Adrenal gland (tissue), 12 donors: ENCODE measurements around the gene SYT7. TPM values are rescaled to one million over a fixed set of nuclear protein-coding genes. Genes with fewer than 3 reads are reported as not detected.

Source experiments
- DNase-seq, 7 donors: peaks; one replicate each; pipeline ENCODE4 v3.0.0-alpha.2; 2019 to 2020
- H3K27ac ChIP-seq, 5 donors: fragments of 200-600 bp; sonication (generic) in 4 of 5; 1 replicate in 3 of 5; 2 replicates in 2 of 5; pipeline versions ENCODE4 v1.5.1 to v1.8.0; 2016 to 2020; ENCODE audit warnings: mild to moderate bottlenecking in 1 of 5
- H3K27me3 ChIP-seq: fragments of 200-600 bp; 2 replicates; pipeline ENCODE4 v1.8.0; 2021
- H3K36me3 ChIP-seq, 2 donors: fragments of 200-600 bp; replicated peaks in 1 of 2; 1 replicate in 1 of 2; 2 replicates in 1 of 2; pipeline versions ENCODE4 v1.5.1 to v1.8.0; 2018 to 2022
- H3K4me1 ChIP-seq, 2 donors: fragments of 200-600 bp; replicated peaks in 1 of 2; 1 replicate in 1 of 2; 2 replicates in 1 of 2; pipeline versions ENCODE4 v1.5.1 to v1.8.0; 2018 to 2021
- H3K4me3 ChIP-seq, 4 donors: fragments of 200-600 bp; sonication (generic) in 3 of 4; one replicate each; pipeline ENCODE4 v1.5.1; 2016 to 2018
- H3K9me3 ChIP-seq, 3 donors: fragments of 200-600 bp; sonication (generic) in 1 of 3; replicated peaks in 1 of 3; 1 replicate in 2 of 3; 2 replicates in 1 of 3; pipeline versions ENCODE4 v1.5.1 to v1.8.0; 2016 to 2021
- POLR2A ChIP-seq, 2 donors: fragments of 450-650 bp; IDR thresholded peaks; one replicate each; pipeline ENCODE4 v1.6.1; 2017; ENCODE audit warnings: antibody characterized with exemption in 2 of 2, mild to moderate bottlenecking in 2 of 2, moderate library complexity in 1 of 2
- WGBS, 4 donors: extraction: QIAGEN DNeasy Blood & Tissue Kit in 2 of 4; methylation state at CpG; one replicate each; pipeline versions ENCODE4 v1.1.5 to v1.1.7; 2013 to 2017; 5-methylcytosine and 5-hydroxymethylcytosine counted together
- intact Hi-C, 2 donors: fragments of 100-400 bp; cut with DNase I; formaldehyde crosslinking; loops; one replicate each; pipeline versions ENCODE4 v1.14.1 to v1.15.0; 2022 to 2023
- polyA plus RNA-seq, 3 donors: library from polyadenylated mRNA; stranded (reverse); fragments of 200-250 nt in 2 of 3; fragments of 350-450 nt in 1 of 3; fragmentation: Illumina TruSeq in 1 of 3; extraction: RNeasy Lipid Tissue Mini Kit (QIAGEN cat#74804) in 1 of 3; gene quantifications; one replicate each; pipeline ENCODE4 v1.2.3, GENCODE V29; 2013 to 2014
- total RNA-seq, 9 donors: library from RNA; depleted of rRNA in 4 of 9; stranded (reverse); fragments of >200 nt in 4 of 9; fragments of 120-200 nt in 1 of 9; fragmentation: NEBNext Ultra II Directional in 1 of 9; extraction: Animal tissue kit (Norgen Biotek cat#: 25700) in 1 of 9; gene quantifications; one replicate each; pipeline versions ENCODE4 v1.1.0 to v1.2.4, GENCODE V29; 2013 to 2023
- TF ChIP-seq, protein P1 (sequence below), 6 experiments: fragments of 450-650 bp in 4 of 6; fragments of 200-600 bp in 2 of 6; sonication (generic) in 1 of 6; IDR thresholded peaks; 1 replicate in 5 of 6; 2 replicates in 1 of 6; pipeline versions ENCODE4 v1.5.1 to v1.8.0; 2016 to 2021; ENCODE audit warnings: antibody characterized with exemption in 6 of 6, mild to moderate bottlenecking in 2 of 6, moderate library complexity in 1 of 6
- donor health status: healthy with polysubstance abuse.
- donor health status: Bipolar disorder and iron deficiency.
- donor health status: DM: yes; HTN: yes; CAD: no.
- donor health status: DM: no; HTN: no; CAD: no.
- donor health status: DM: no; HTN: no; CAD: no.
- donor health status: DM: yes; HTN: yes; CAD: no.

SYT7 gene
- total and polyA plus RNA-seq, 12 donors = 0.09 to 6.8 (median 1.3) TPM; not detected in 1

DNA sequence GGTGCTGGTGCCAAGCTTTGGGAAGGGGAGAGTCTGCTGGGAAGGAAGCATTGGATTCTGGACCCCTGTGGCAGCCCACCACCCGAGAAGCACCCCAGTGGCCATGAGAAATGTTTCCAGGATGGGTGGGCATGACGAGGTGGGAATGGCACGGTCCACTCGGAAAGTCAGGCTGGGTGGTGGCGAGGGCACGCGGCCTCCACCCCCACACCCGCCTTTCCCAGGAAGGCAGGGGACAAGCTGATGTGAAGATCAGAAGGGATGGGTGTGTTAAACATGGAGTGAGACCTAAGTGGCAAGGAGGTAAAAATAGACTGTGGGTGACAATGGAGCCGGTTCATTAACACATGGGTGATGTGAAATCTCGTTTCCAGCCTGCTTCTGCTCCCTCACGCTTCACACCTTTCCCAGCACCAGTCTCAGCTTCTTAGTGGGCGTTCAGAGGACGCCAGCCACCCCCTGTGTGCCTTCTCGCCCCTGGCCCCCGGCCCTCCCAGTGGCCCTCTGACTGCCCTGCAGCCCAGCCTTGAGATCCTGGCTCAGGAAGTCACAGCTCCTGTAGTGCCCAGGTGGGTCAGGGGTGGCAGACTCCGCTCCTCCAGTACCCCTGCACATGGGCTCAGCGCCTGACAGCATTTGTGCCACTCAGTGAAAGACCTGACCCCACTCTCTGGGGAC, 44.7 kb downstream of the SYT7 start:
- DNase-seq = no peak
- Histone ChIP-seq H3K27ac (no peak overlapping the region), H3K4me3 (no peak overlapping the region), H3K36me3 (no peaks in the 10 kb centered on the region), H3K27me3 (no peaks in the 10 kb centered on the region), H3K4me1 (no peaks in the 10 kb centered on the region), H3K9me3 (no peaks in the 10 kb centered on the region)
- WGBS, 4 donors = 80 to 90% (median 83%) methylated on average over 14 to 17 of the region's 17 CpGs
- TF ChIP-seq, protein P1, sequence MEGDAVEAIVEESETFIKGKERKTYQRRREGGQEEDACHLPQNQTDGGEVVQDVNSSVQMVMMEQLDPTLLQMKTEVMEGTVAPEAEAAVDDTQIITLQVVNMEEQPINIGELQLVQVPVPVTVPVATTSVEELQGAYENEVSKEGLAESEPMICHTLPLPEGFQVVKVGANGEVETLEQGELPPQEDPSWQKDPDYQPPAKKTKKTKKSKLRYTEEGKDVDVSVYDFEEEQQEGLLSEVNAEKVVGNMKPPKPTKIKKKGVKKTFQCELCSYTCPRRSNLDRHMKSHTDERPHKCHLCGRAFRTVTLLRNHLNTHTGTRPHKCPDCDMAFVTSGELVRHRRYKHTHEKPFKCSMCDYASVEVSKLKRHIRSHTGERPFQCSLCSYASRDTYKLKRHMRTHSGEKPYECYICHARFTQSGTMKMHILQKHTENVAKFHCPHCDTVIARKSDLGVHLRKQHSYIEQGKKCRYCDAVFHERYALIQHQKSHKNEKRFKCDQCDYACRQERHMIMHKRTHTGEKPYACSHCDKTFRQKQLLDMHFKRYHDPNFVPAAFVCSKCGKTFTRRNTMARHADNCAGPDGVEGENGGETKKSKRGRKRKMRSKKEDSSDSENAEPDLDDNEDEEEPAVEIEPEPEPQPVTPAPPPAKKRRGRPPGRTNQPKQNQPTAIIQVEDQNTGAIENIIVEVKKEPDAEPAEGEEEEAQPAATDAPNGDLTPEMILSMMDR (IDR thresholded peaks at IDR 0.05) = no peak
- TF ChIP-seq POLR2A (IDR thresholded peaks at IDR 0.05) = no peak
- intact Hi-C loops = loop anchor here in 1 of 2 donors (10.0 kb wide), 1 partner anchor 89 kb away; no protein-coding TSS in a partner anchor

DNA sequence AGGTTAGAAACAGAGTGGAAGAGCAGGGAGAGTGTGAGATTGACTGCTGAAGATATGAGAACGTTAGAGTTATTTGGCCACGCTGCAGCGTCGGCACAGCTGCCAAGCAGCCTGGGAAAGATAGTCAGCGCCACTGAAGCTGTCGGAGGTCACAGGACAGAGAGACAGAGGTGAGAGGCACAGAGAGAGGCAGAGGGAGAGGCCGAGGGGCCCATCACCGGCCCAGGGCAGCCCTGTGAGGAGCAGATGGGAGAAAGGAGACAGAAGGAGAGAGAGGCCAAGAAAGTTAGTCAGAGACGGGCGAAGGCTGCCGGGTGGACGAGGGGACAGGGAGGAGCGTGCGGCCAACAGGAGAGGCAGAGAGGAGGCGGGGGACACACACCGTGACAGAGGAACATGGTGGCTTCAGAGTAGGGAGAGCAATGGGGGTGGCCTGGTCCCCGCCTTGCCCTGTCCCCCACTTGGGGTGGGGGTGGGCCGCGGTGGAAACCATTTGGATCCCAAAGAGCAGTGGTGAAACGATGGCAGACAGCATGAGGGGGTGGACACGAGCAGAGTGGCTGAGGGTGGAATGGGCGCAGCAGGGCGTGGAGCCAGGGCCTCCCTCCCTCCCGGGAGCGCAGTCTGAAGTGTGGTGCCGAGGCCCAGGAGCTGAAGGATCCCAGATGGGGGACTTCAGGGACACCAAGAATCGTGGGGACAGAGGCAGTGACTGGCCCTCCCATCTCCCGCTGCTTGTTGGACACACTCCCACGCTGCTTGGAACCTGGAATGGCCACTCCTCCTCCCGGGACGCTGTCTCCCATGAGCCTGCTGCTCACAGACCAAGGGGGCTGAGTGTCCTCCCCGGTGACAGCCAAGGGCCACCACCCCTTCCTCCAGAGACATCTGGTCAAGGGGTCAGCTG, 45.7 kb downstream of the SYT7 start:
- 71 to 76% (median 74%) methylated on average over 32 of the region's 32 CpGs for WGBS, 4 donors
- no peaks in the 10 kb centered on the region for H3K27me3 ChIP-seq
- no peak overlapping the region for H3K4me3 ChIP-seq
- TF ChIP-seq, protein P1 (IDR thresholded peaks at IDR 0.05) = no peak
- no peak for TF ChIP-seq POLR2A (IDR thresholded peaks at IDR 0.05)
- H3K4me1 ChIP-seq = no peaks in the 10 kb centered on the region
- H3K36me3 ChIP-seq = no peaks in the 10 kb centered on the region
- no peaks in the 10 kb centered on the region for H3K9me3 ChIP-seq
- no peak overlapping the region for H3K27ac ChIP-seq
- DNase-seq = no peak
- intact Hi-C loops = loop anchor here in 1 of 2 donors (10.0 kb wide), 1 partner anchor 90 kb away; no protein-coding TSS in a partner anchor

DNA sequence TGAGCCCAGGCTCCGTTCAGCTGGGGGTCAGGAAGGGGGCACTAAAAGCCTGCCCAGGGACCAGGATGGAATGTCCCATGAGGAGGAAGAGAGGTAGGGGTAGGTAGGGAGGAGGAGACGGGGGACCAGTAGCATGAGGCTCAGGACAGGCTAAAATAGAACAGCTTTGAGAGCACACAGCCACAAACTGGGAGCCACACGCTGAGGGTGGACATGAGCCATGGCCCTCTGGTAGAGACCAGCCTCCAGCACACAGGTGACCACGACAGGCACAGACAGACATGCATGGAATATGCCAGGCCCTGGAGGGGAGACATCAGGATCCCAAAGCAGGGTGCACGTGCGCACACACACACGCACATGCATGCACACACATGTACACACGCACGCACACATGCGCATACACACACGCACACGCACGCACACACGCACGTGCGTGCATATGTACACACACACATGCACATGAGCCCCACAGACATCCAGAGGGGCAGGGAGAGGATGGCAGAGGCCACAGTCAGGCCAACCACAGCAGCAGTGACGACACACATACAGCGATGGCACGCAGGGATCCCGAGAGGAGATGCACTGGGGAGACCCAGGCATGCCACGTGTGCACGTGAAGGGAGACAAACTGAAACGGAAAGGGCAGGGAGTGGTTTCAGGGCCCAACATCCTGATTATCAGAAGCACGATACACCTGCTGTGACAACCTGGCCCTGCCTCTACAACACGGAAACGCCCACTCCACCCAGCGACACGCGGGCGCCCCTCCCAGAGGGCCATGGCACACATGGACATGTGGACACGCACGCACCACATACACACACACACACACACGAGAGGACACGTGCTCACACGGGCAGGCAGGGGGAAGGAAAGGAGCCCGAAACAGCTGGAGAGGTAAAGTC, 46.6 kb downstream of the SYT7 start:
- H3K9me3 ChIP-seq = no peaks in the 10 kb centered on the region
- intact Hi-C loops = loop anchor here in 1 of 2 donors (10.0 kb wide), 1 partner anchor 91 kb away; no protein-coding TSS in a partner anchor
- peaks cover 0 to 7% of the 10 kb centered on the region in 2 donors for H3K4me1 ChIP-seq
- DNase-seq = no peak
- H3K4me3 ChIP-seq = no peak overlapping the region
- no peak for TF ChIP-seq POLR2A (IDR thresholded peaks at IDR 0.05)
- TF ChIP-seq, protein P1 (IDR thresholded peaks at IDR 0.05) = no peak
- no peak overlapping the region for H3K27ac ChIP-seq
- 79 to 85% (median 82%) methylated on average over 36 of the region's 36 CpGs for WGBS, 4 donors
- H3K27me3 ChIP-seq = no peaks in the 10 kb centered on the region
- no peaks in the 10 kb centered on the region for H3K36me3 ChIP-seq
